DOHH2 (cell line): ENCODE results near the gene FKBP7.

ENCODE experiments used
- H3F3A ChIP-seq: fragments of 200-600 bp; sonication (generic), shearing (Covaris generic); 2 replicates; pipeline ENCODE4 v1.6.0; 2016; ENCODE audit warnings: antibody characterized with exemption, mild to moderate bottlenecking; ENCODE audit not compliant: control insufficient read depth, insufficient read depth
- H3K27ac ChIP-seq: fragments of 200-600 bp; sonication (generic); 2 replicates; pipeline ENCODE4 v1.5.1; 2014; ENCODE audit warnings: low read depth, mild to moderate bottlenecking, low read length, moderate library complexity
- H3K27me3 ChIP-seq: fragments of 200-600 bp; sonication (generic); 2 replicates; pipeline ENCODE4 v1.6.1; 2014; ENCODE audit warnings: mild to moderate bottlenecking, low read length, mixed read lengths; ENCODE audit not compliant: control insufficient read depth
- H3K36me3 ChIP-seq: fragments of 200-600 bp; sonication (generic); 2 replicates; pipeline ENCODE4 v1.6.1; 2014; ENCODE audit warnings: mild to moderate bottlenecking, low read length, moderate library complexity, mixed read lengths; ENCODE audit not compliant: control insufficient read depth
- H3K4me1 ChIP-seq: fragments of 200-600 bp; sonication (generic); 2 replicates; pipeline ENCODE4 v1.6.1; 2014; ENCODE audit warnings: mild to moderate bottlenecking, low read length, mixed read lengths; ENCODE audit not compliant: control insufficient read depth
- H3K4me2 ChIP-seq: fragments of 200-600 bp; sonication (generic); 2 replicates; pipeline ENCODE4 v1.6.0; 2014; ENCODE audit warnings: mild to moderate bottlenecking, low read length, moderate library complexity
- H3K4me3 ChIP-seq: fragments of 200-600 bp; sonication (generic); 2 replicates; pipeline ENCODE4 v1.5.1; 2014; ENCODE audit warnings: mild to moderate bottlenecking, low read length, mixed read lengths
- H3K79me2 ChIP-seq: fragments of 200-600 bp; sonication (generic); 2 replicates; pipeline ENCODE4 v1.6.1; 2014; ENCODE audit warnings: mild to moderate bottlenecking, low read length, mixed read lengths; ENCODE audit not compliant: control insufficient read depth
- H3K9me2 ChIP-seq: fragments of 200-600 bp; sonication (generic); replicated peaks from 2 replicates; pipeline ENCODE4 v1.6.1; 2014; ENCODE audit warnings: mild to moderate bottlenecking, low read length, mixed read lengths; ENCODE audit not compliant: control insufficient read depth
- H3K9me3 ChIP-seq: fragments of 200-600 bp; sonication (generic); 2 replicates; pipeline ENCODE4 v1.6.1; 2014; ENCODE audit warnings: antibody characterized with exemption, low read length, mixed read lengths; ENCODE audit not compliant: control insufficient read depth, insufficient read depth
- H4K20me1 ChIP-seq: fragments of 200-600 bp; sonication (generic); 2 replicates; pipeline ENCODE4 v1.6.0; 2014; ENCODE audit warnings: low read depth, mild to moderate bottlenecking, antibody characterized with exemption, low read length, moderate library complexity; ENCODE audit not compliant: control insufficient read depth, insufficient read depth
- CTCF ChIP-seq: fragments of 200-600 bp; sonication (generic); IDR thresholded peaks from one replicate; pipeline ENCODE4 v1.5.1; 2014; ENCODE audit warnings: antibody characterized with exemption, mild to moderate bottlenecking, low read depth, low read length; ENCODE audit not compliant: poor library complexity, severe bottlenecking
- EZH2phosphoT487 ChIP-seq: fragments of 200-600 bp; sonication (generic); IDR thresholded peaks from 2 replicates; pipeline ENCODE4 v1.6.1; 2017; ENCODE audit warnings: borderline replicate concordance, mild to moderate bottlenecking, antibody characterized with exemption, low read length, moderate library complexity, mixed read lengths

FKBP7 gene

GRCh38 chr2:178477443-178478129 is 814 bp downstream of the FKBP7 start:
- TF ChIP-seq EZH2phosphoT487 (no peak), CTCF (no peak)
- H4K20me1 ChIP-seq: 0 out of 2 replicates have a peak, but pooled peaks cover 6% of the 10 kb centered on the region
- no peaks in the 10 kb centered on the region for H3K9me2 ChIP-seq
- H3K4me3 ChIP-seq: peak overlapping the region; percentile 89
- H3F3A ChIP-seq: peaks cover 16% of the 10 kb centered on the region
- H3K4me1 ChIP-seq: peaks cover 38% of the 10 kb centered on the region
- peaks cover 59% of the 10 kb centered on the region for H3K79me2 ChIP-seq
- no peaks in the 10 kb centered on the region for H3K9me3 ChIP-seq
- no peaks in the 10 kb centered on the region for H3K27me3 ChIP-seq
- peak overlapping the region; percentile 99 for H3K4me2 ChIP-seq
- H3K36me3 ChIP-seq: peaks cover 11% of the 10 kb centered on the region; the same call in 1 of the 2 replicates
- H3K27ac ChIP-seq: peak overlapping the region; percentile 79; the same call in 1 of the 2 replicates

GRCh38 chr2:178476477-178476876 is 1.9 kb downstream of the FKBP7 start:
- Histone ChIP-seq H3K79me2 (peaks cover 48% of the 10 kb centered on the region), H3K9me3 (no peaks in the 10 kb centered on the region)

GRCh38 chr2:178474560-178474959 is 3.8 kb downstream of the FKBP7 start:
- no peak overlapping the region for H3K27ac ChIP-seq
- peaks cover 20% of the 10 kb centered on the region for H3K4me1 ChIP-seq
- H3F3A ChIP-seq: peaks cover 12% of the 10 kb centered on the region
- H3K4me3 ChIP-seq: no peak overlapping the region
- no peaks in the 10 kb centered on the region for H4K20me1 ChIP-seq
- no peaks in the 10 kb centered on the region for H3K9me3 ChIP-seq
- peaks cover 12% of the 10 kb centered on the region for H3K36me3 ChIP-seq
- TF ChIP-seq CTCF: no peak
- TF ChIP-seq EZH2phosphoT487: no peak
- peaks cover 38% of the 10 kb centered on the region for H3K79me2 ChIP-seq
- no peaks in the 10 kb centered on the region for H3K27me3 ChIP-seq
- no peak overlapping the region for H3K4me2 ChIP-seq
- no peaks in the 10 kb centered on the region for H3K9me2 ChIP-seq

More at GRCh38 chr2:178476477-178476876, 1.9 kb downstream of the FKBP7 start:
- Histone ChIP-seq H4K20me1 (0 out of 2 replicates have a peak, but pooled peaks cover under 1% of the 10 kb centered on the region), H3K36me3 (peaks cover 11% of the 10 kb centered on the region; the same call in 1 of the 2 replicates), H3F3A (peaks cover 16% of the 10 kb centered on the region), H3K4me1 (peaks cover 27% of the 10 kb centered on the region), H3K27ac (no peak overlapping the region), H3K9me2 (no peaks in the 10 kb centered on the region), H3K4me2 (peak overlapping the region; percentile 99), H3K27me3 (no peaks in the 10 kb centered on the region), H3K4me3 (peak overlapping the region; percentile 89)
- TF ChIP-seq CTCF: no peak
- TF ChIP-seq EZH2phosphoT487: no peak
